NOMO-1 (cell line): ENCODE results near the gene SP110.
A peak's percentile ranks its signal among the peaks of the same experiment; 100 is the strongest.

Experiments used
- DNase-seq, 2 experiments: peaks; one replicate each; lab custom pipeline; 2025; ENCODE audit not compliant: unreplicated experiment in 2 of 2; lab: John Stamatoyannopoulos, UW

SP110 gene

GRCh38 chr2:230172852-230173251, 46.9 kb downstream of the SP110 start:
- DNase-seq: no peak

GRCh38 chr2:230172156-230172555, 47.6 kb downstream of the SP110 start:
- DNase-seq: no peak

GRCh38 chr2:230170532-230170931, 49.3 kb downstream of the SP110 start:
- DNase-seq: peak; percentile 38 to 48

GRCh38 chr2:230166557-230167170, 53.1 kb downstream of the SP110 start:
- DNase-seq: no peak

- no peak for DNase-seq
Measured at GRCh38 chr2:230164139-230164538, 55.6 kb downstream of the SP110 start.

GRCh38 chr2:230162981-230163380, 56.8 kb downstream of the SP110 start:
- DNase-seq: peak in 1 of 2 experiments; percentile 4

GRCh38 chr2:230161184-230161583, 58.6 kb downstream of the SP110 start:
- DNase-seq: peak in 1 of 2 experiments; percentile 4

GRCh38 chr2:230160112-230160660, 59.6 kb downstream of the SP110 start:
- DNase-seq: peak; percentile 59 to 74

- no peak for DNase-seq
Measured at GRCh38 chr2:230158468-230158867, 61.3 kb downstream of the SP110 start.

- DNase-seq: no peak
Measured at GRCh38 chr2:230156782-230157699, 62.7 kb downstream of the SP110 start.

GRCh38 chr2:230155359-230155758, 64.4 kb downstream of the SP110 start:
- DNase-seq: no peak

GRCh38 chr2:230153390-230153976, 66.3 kb downstream of the SP110 start:
- DNase-seq: no peak

- DNase-seq: no peak
Measured at GRCh38 chr2:230152334-230152733, 67.5 kb downstream of the SP110 start.

- DNase-seq: peak; percentile 66 to 73
Measured at GRCh38 chr2:230144355-230144754, 75.4 kb downstream of the SP110 start.

GRCh38 chr2:230140667-230141066, 79.1 kb downstream of the SP110 start:
- DNase-seq: no peak

GRCh38 chr2:230137902-230138539, 81.8 kb downstream of the SP110 start:
- DNase-seq: no peak

GRCh38 chr2:230135130-230135525, 84.7 kb downstream of the SP110 start:
- no peak for DNase-seq

GRCh38 chr2:230134496-230135129, 85.2 kb downstream of the SP110 start:
- DNase-seq: no peak

GRCh38 chr2:230131366-230131765, 88.4 kb downstream of the SP110 start:
- DNase-seq: no peak

- no peak for DNase-seq
Measured at GRCh38 chr2:230130668-230131364, 89.0 kb downstream of the SP110 start.
